GM19023 (cell line): ENCODE data around the gene COQ8B.
"Not testable (repeated sequence)": the region's sequence is repeated elsewhere in the genome, so short reads cannot be mapped to it uniquely, and the experiment has no call there.

Source experiments
- ATAC-seq: cut with Tn5 transposase; IDR thresholded peaks from one replicate; pipeline ENCODE4 v1.9.1; 2021; ENCODE audit warnings: mild to moderate bottlenecking, moderate library complexity; ENCODE audit not compliant: unreplicated experiment

Gene COQ8B

GRCh38 chr19:40672573-40673299 is 44.0 kb downstream of the COQ8B start:
- no peak for ATAC-seq

- no peak for ATAC-seq
Observed at GRCh38 chr19:40672038-40672437, 44.6 kb downstream of the COQ8B start.

- no peak for ATAC-seq
Observed at GRCh38 chr19:40671404-40671803, 45.3 kb downstream of the COQ8B start.

GRCh38 chr19:40668991-40669614 is 47.6 kb downstream of the COQ8B start:
- no peak for ATAC-seq

GRCh38 chr19:40667602-40668001 is 49.1 kb downstream of the COQ8B start:
- ATAC-seq = no peak

GRCh38 chr19:40666803-40667438 is 49.8 kb downstream of the COQ8B start:
- ATAC-seq = no peak

- no peak for ATAC-seq
Observed at GRCh38 chr19:40663695-40664692, 52.7 kb downstream of the COQ8B start.

- peak; percentile 73 for ATAC-seq
Observed at GRCh38 chr19:40662925-40663694, 53.6 kb downstream of the COQ8B start.

DNA sequence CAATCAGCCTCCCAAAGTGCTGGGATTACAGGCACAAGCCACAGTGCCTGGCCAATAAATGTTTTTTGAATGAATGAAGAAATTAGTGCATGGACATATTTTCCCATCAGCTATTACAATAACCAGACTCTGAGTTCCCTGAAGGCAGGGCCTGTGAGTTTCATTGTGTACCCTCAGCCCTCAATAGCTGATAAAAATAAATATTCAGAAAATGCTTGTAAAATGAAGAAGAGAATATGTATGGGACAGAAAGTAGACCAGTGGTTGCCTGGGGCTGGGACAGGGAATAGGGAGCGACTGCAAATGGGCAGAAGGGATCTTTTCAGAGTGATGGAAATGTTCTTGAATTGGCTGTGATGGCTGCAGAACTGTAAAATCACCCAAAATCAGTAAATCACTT is 55.1 kb downstream of the COQ8B start:
- no peak for ATAC-seq

GRCh38 chr19:40659566-40659965 is 57.1 kb downstream of the COQ8B start:
- no peak for ATAC-seq

GRCh38 chr19:40659116-40659515 is 57.6 kb downstream of the COQ8B start:
- ATAC-seq = no peak

GRCh38 chr19:40658031-40658430 is 58.7 kb downstream of the COQ8B start:
- ATAC-seq = no peak

- ATAC-seq = not testable (repeated sequence)
Observed at GRCh38 chr19:40655684-40656083, 61.0 kb downstream of the COQ8B start.

GRCh38 chr19:40652303-40652702 is 64.4 kb downstream of the COQ8B start:
- ATAC-seq = not testable (repeated sequence)

DNA sequence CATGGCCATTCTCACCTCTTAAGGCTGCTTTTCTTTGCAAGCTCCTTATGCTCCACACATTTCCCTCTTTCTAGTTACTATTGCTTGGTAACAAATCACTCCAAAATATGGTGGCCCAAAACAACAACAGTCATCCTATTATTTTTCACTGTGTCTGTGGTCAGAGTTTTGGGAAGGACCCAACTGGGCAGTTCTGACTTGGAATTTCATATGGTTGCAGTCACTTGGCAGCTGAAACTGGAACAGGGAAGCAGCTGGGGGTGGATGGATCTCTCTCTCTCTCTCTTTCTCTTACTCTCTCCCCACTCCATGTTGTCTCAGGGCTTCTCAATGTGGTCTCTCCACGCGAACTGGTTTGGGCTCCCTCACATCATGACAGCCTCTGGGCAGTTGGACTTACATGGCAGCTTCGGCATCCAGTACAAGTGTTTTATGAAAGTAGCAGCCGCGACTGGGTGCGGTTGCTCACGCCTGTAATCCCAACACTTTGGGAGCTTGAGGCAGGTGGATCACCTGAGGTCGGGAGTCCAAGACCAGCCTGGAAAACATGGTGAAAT is 65.9 kb downstream of the COQ8B start:
- no peak for ATAC-seq

DNA sequence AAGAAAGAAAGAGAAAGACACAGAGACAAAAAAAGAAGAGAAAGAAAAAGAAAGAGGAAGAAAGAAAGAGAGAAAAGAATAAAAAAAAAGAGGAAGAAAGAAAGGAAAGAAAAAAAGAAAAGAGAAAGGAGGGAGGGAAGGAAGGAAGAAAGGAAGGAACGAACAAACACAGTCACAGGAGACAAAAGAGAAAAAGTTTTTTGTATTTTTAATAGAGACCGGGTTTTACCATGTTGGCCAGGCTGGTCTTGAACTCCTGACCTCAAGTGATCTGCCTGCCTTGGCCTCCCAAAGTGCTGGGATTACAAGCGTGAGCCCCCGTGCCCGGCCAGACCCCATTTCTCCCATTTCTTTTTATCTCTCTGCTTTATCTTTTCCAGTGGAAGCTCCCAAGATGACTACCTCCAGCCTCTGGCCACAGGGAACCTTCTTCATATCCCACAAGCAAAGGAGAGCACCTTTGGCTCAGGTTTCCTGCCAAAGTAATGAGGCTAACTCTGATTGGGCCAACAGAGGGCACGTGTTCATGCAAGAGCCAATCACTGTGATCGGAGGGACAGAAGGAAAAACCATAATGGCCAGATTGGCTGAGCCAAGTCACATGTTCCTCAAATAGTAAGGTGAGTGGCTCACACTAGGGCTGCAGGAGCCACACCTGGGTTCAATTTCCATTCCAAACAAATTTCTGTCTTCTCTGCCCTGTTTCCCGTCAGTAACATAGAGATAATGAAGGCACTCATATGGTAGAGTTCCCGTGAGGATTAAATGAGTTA is 66.6 kb downstream of the COQ8B start:
- not testable (repeated sequence) for ATAC-seq

- no peak for ATAC-seq
Observed at GRCh38 chr19:40646743-40647254, 69.9 kb downstream of the COQ8B start.

- no peak for ATAC-seq
Observed at GRCh38 chr19:40642757-40643305, 73.9 kb downstream of the COQ8B start.
